Ovary (tissue), 9 donors: ENCODE results near the gene PLPP3. TPM values are rescaled to one million over a fixed set of nuclear protein-coding genes. Genes with fewer than 3 reads are reported as not detected.
A peak's percentile ranks its signal among the peaks of the same experiment; 100 is the strongest.

Experiments
- DNase-seq, 5 donors: peaks; one replicate each; pipeline ENCODE4 v3.0.0-alpha.2; 2019 to 2020
- H3K27ac ChIP-seq, 2 donors: fragments of 200-600 bp; one replicate each; pipeline versions ENCODE4 v1.5.1 to v1.8.0; 2019 to 2022
- H3K27me3 ChIP-seq: fragments of 200-600 bp; one replicate; pipeline ENCODE4 v1.8.0; 2022
- H3K36me3 ChIP-seq: fragments of 200-600 bp; sonication (generic); one replicate; pipeline ENCODE4 v1.5.1; 2019
- H3K4me1 ChIP-seq: one replicate; pipeline ENCODE4 v1.8.1; 2013; ENCODE audit warnings: mild to moderate bottlenecking, moderate library complexity; ENCODE audit not compliant: insufficient read depth
- H3K4me3 ChIP-seq: fragments of 200-600 bp; sonication (generic); one replicate; pipeline ENCODE4 v1.5.1; 2017
- H3K9me3 ChIP-seq, 2 donors: fragments of 200-600 bp in 1 of 2; sonication (generic) in 1 of 2; one replicate each; pipeline versions ENCODE4 v1.5.1 to v1.8.1; 2013 to 2019; ENCODE audit warnings: mild to moderate bottlenecking in 1 of 2, moderate library complexity in 1 of 2
- CTCF ChIP-seq, 3 donors: fragments of 450-650 bp in 2 of 3; fragments of 200-600 bp in 1 of 3; IDR thresholded peaks; one replicate each; pipeline versions ENCODE4 v1.5.1 to v1.8.0; 2016 to 2022; ENCODE audit warnings: antibody characterized with exemption in 3 of 3, mild to moderate bottlenecking in 1 of 3
- EP300 ChIP-seq: sonication (generic); formaldehyde crosslinking; IDR thresholded peaks from one replicate; pipeline ENCODE4 v1.6.1; 2017; ENCODE audit warnings: antibody characterized with exemption
- POLR2A ChIP-seq: fragments of 450-650 bp; IDR thresholded peaks from one replicate; pipeline ENCODE4 v1.6.1; 2017; ENCODE audit warnings: antibody characterized with exemption, mild to moderate bottlenecking, moderate library complexity
- WGBS, 3 donors: extraction: QIAGEN DNeasy Blood & Tissue Kit in 1 of 3; methylation state at CpG; one replicate each; pipeline versions ENCODE4 v1.1.5 to v1.1.7; 2013 to 2017; 5-methylcytosine and 5-hydroxymethylcytosine counted together
- intact Hi-C, 4 donors: fragments of 100-400 bp; cut with DNase I; formaldehyde crosslinking; loops; one replicate each; pipeline versions ENCODE4 v1.11.0 to v1.15.1; 2022 to 2023
- polyA plus RNA-seq, 2 donors: library from polyadenylated mRNA; stranded (reverse); fragments of 200-250 nt in 1 of 2; fragments of 350-450 nt in 1 of 2; fragmentation: Illumina TruSeq in 1 of 2; extraction: RNeasy Lipid Tissue Mini Kit (QIAGEN cat#74804) in 1 of 2; gene quantifications; one replicate each; pipeline ENCODE4 v1.2.3, GENCODE V29; 2013 to 2014
- total RNA-seq, 7 donors: library from RNA; depleted of rRNA in 2 of 7; stranded (reverse); fragments of >200 nt in 2 of 7; fragmentation: NEBNext Ultra II Directional in 3 of 7; extraction: Animal tissue kit (Norgen Biotek cat#: 25700) in 3 of 7; gene quantifications; one replicate each; pipeline versions ENCODE4 v1.1.0 to v1.2.4, GENCODE V29; 2016 to 2023
- donor health status: DM: no; HTN: no; CAD: no; lungs with moderate emphysema.
- donor health status: DM: no; HTN: no; CAD: no.
- donor health status: Bipolar disorder and iron deficiency.
- donor health status: DM: yes; HTN: yes; CAD: no.
- donor health status: DM: no; HTN: no; CAD: no.
- donor health status: DM: yes; HTN: yes; CAD: no.

The PLPP3 gene
- total and polyA plus RNA-seq, 9 donors: 51.4 to 188 (median 125) TPM

GRCh38 chr1:56522680-56523079 is 56.7 kb downstream of the PLPP3 start:
- 19 to 46% (median 34%) methylated on average over 5 of the region's 5 CpGs for WGBS, 3 donors
- no peak overlapping the region for H3K4me3 ChIP-seq
- no peak for TF ChIP-seq CTCF (IDR thresholded peaks at IDR 0.05)
- no peak for TF ChIP-seq EP300
- TF ChIP-seq POLR2A: no peak
- H3K27ac ChIP-seq: no peak overlapping the region
- H3K36me3 ChIP-seq: no peaks in the 10 kb centered on the region
- no peaks in the 10 kb centered on the region for H3K27me3 ChIP-seq
- no peaks in the 10 kb centered on the region for H3K9me3 ChIP-seq
- DNase-seq: peak in 1 of 5 donors; percentile 19
- peaks cover 20% of the 10 kb centered on the region for H3K4me1 ChIP-seq
- intact Hi-C loops: loop anchor here in 1 of 4 donors (10.0 kb wide), 1 partner anchor 52 kb away; the partner anchor contains the start of gene PLPP3

GRCh38 chr1:56520016-56520601 is 59.3 kb downstream of the PLPP3 start:
- Histone ChIP-seq H3K9me3 (no peaks in the 10 kb centered on the region), H3K4me1 (peaks cover 9% of the 10 kb centered on the region), H3K36me3 (no peaks in the 10 kb centered on the region), H3K27me3 (no peaks in the 10 kb centered on the region), H3K27ac (no peak overlapping the region), H3K4me3 (no peak overlapping the region)
- intact Hi-C loops: loop anchor here in 1 of 4 donors (10.0 kb wide), 1 partner anchor 55 kb away; the partner anchor contains the start of gene PLPP3
- WGBS, 3 donors: 85 to 89% (median 88%) methylated on average over 3 of the region's 3 CpGs
- TF ChIP-seq POLR2A (no peak), EP300 (no peak), CTCF (IDR thresholded peaks at IDR 0.05) (no peak)
- no peak for DNase-seq

- Histone ChIP-seq H3K27ac (no peak overlapping the region), H3K4me1 (peaks cover 2% of the 10 kb centered on the region), H3K36me3 (no peaks in the 10 kb centered on the region), H3K27me3 (no peaks in the 10 kb centered on the region), H3K4me3 (no peak overlapping the region), H3K9me3 (no peaks in the 10 kb centered on the region)
- 99 to 100% (median 99%) methylated on average over 2 of the region's 2 CpGs for WGBS, 3 donors
- intact Hi-C loops: no loop called here
- TF ChIP-seq POLR2A (no peak), CTCF (IDR thresholded peaks at IDR 0.05) (no peak), EP300 (no peak)
- DNase-seq: no peak
Observed at GRCh38 chr1:56517404-56518130, 61.8 kb downstream of the PLPP3 start.

- DNase-seq: no peak
- no peaks in the 10 kb centered on the region for H3K27me3 ChIP-seq
- WGBS, 3 donors: 85 to 88% (median 85%) methylated on average over 7 of the region's 7 CpGs
- no peaks in the 10 kb centered on the region for H3K36me3 ChIP-seq
- no peaks in the 10 kb centered on the region for H3K9me3 ChIP-seq
- intact Hi-C loops: no loop called here
- TF ChIP-seq EP300: no peak
- no peak for TF ChIP-seq POLR2A
- no peak for TF ChIP-seq CTCF (IDR thresholded peaks at IDR 0.05)
- no peak overlapping the region for H3K27ac ChIP-seq
- H3K4me3 ChIP-seq: no peak overlapping the region
- peaks cover 4% of the 10 kb centered on the region for H3K4me1 ChIP-seq
Observed at GRCh38 chr1:56516539-56517252, 62.7 kb downstream of the PLPP3 start.
